Measurements from ENCODE around the gene SDCBP2.

- no peak for TF ChIP-seq CTCF (IDR thresholded peaks at IDR 0.05)
- TF ChIP-seq HES2 (IDR thresholded peaks at IDR 0.05), result no peak
- TF ChIP-seq, protein P1, sequence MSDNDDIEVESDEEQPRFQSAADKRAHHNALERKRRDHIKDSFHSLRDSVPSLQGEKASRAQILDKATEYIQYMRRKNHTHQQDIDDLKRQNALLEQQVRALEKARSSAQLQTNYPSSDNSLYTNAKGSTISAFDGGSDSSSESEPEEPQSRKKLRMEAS (IDR thresholded peaks at IDR 0.05), result no peak
- no peak for TF ChIP-seq POLR2AphosphoS2 (conservative IDR thresholded peaks at IDR 0.05; ENCODE audit: low read length)
- TF ChIP-seq MAZ (IDR thresholded peaks at IDR 0.05; ENCODE audit: borderline replicate concordance, low read depth, low read length), result no peak
- no peak for TF ChIP-seq NR3C1 (IDR thresholded peaks at IDR 0.05)
- TF ChIP-seq NPAS2 (CRISPR knock-in tag; IDR thresholded peaks at IDR 0.05; ENCODE audit: borderline replicate concordance), result no peak
- no peak for TF ChIP-seq KDM1A (IDR thresholded peaks at IDR 0.05; ENCODE audit: low read depth)
- no peak for TF ChIP-seq POLR2A (IDR thresholded peaks at IDR 0.05; ENCODE audit: low read length)
- no peak for TF ChIP-seq USF2 (IDR thresholded peaks at IDR 0.05)
- TF ChIP-seq REST (IDR thresholded peaks at IDR 0.05), result no peak
- TF ChIP-seq, protein P2, sequence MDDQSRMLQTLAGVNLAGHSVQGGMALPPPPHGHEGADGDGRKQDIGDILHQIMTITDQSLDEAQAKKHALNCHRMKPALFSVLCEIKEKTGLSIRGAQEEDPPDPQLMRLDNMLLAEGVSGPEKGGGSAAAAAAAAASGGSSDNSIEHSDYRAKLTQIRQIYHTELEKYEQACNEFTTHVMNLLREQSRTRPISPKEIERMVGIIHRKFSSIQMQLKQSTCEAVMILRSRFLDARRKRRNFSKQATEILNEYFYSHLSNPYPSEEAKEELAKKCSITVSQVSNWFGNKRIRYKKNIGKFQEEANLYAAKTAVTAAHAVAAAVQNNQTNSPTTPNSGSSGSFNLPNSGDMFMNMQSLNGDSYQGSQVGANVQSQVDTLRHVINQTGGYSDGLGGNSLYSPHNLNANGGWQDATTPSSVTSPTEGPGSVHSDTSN (IDR thresholded peaks at IDR 0.05), result no peak
Measured at GRCh38 chr20:1370548-1371110, 41.7 kb upstream of the SDCBP2 start.
